Fibroblast of villous mesenchyme (primary cell): Measurements from ENCODE around the gene CERT1. TPM values are rescaled to one million over a fixed set of nuclear protein-coding genes. Genes with fewer than 3 reads are reported as not detected.

Experiments used
- DNase-seq: peaks from one replicate; pipeline ENCODE4 v3.0.0-alpha.2; 2010; ENCODE audit warnings: low read depth
- H3K4me3 ChIP-seq: 2 replicates; pipeline ENCODE4 v1.5.1; 2011; ENCODE audit warnings: low read depth, mild to moderate bottlenecking, low read length
- CTCF ChIP-seq: IDR thresholded peaks from 2 replicates; pipeline ENCODE4 v1.5.1; 2012; ENCODE audit warnings: low read depth, mild to moderate bottlenecking, low read length; ENCODE audit not compliant: insufficient read depth
- total RNA-seq: library from RNA; depleted of rRNA; stranded (reverse); fragments of >200 nt; gene quantifications from 2 replicates; pipeline ENCODE4 v1.2.3, GENCODE V29; 2012

The CERT1 gene
- total RNA-seq, 1 donor = 27.2 TPM

GRCh38 chr5:75450069-75450468, 61.4 kb downstream of the CERT1 start:
- no peak for DNase-seq
- H3K4me3 ChIP-seq = no peak overlapping the region
- TF ChIP-seq CTCF = no peak

- DNase-seq = no peak
- no peak overlapping the region for H3K4me3 ChIP-seq
- no peak for TF ChIP-seq CTCF
Measured at GRCh38 chr5:75446068-75446467, 65.4 kb downstream of the CERT1 start.

GRCh38 chr5:75441560-75441959, 69.9 kb downstream of the CERT1 start:
- no peak overlapping the region for H3K4me3 ChIP-seq
- no peak for DNase-seq
- no peak for TF ChIP-seq CTCF

GRCh38 chr5:75439276-75439675, 72.2 kb downstream of the CERT1 start:
- H3K4me3 ChIP-seq = no peak overlapping the region
- no peak for DNase-seq
- TF ChIP-seq CTCF = no peak

- H3K4me3 ChIP-seq = no peak overlapping the region
- no peak for DNase-seq
- no peak for TF ChIP-seq CTCF
Measured at GRCh38 chr5:75438722-75439121, 72.7 kb downstream of the CERT1 start.

- DNase-seq = no peak
- no peak for TF ChIP-seq CTCF
- H3K4me3 ChIP-seq = no peak overlapping the region
Measured at GRCh38 chr5:75435096-75435495, 76.3 kb downstream of the CERT1 start.

GRCh38 chr5:75433814-75434506, 77.5 kb downstream of the CERT1 start:
- no peak overlapping the region for H3K4me3 ChIP-seq
- no peak for TF ChIP-seq CTCF
- peak; percentile 6 for DNase-seq
